NCI-H446 treated with DMSO at 0.1 percent for 48 hours (cell line): ENCODE data around the gene DHTKD1.
"Not testable (repeated sequence)": the region's sequence is repeated elsewhere in the genome, so short reads cannot be mapped to it uniquely, and the experiment has no call there.

Experiments used
- DNase-seq: peaks from one replicate; lab custom pipeline; 2025; lab: John Stamatoyannopoulos, UW

Gene DHTKD1

DNA sequence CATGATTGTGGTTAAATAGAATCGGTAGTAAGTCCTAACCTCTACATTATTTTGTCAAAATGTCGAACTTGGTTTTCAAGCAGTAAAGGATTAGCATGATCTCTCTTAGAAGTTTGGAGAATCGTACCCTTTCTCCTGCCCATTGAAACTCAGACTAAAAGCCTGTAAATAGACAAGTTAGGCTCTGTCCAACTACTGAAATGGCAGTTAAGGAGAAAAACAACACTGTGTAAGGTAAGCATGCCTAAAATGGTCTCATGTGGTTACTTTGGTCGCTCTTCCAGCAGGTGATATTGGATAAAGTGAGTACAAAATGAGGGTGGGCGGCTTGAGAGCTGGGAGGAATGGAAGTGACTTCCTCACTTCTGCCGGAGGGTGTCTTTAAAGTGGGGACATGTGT is 85.8 kb downstream of the DHTKD1 start:
- DNase-seq = no peak

- DNase-seq = no peak
Observed at GRCh38 chr10:12156367-12157123, 87.8 kb downstream of the DHTKD1 start.

GRCh38 chr10:12158111-12158510 is 89.4 kb downstream of the DHTKD1 start:
- DNase-seq = no peak

- DNase-seq = no peak
Observed at GRCh38 chr10:12160664-12161063, 91.9 kb downstream of the DHTKD1 start.

DNA sequence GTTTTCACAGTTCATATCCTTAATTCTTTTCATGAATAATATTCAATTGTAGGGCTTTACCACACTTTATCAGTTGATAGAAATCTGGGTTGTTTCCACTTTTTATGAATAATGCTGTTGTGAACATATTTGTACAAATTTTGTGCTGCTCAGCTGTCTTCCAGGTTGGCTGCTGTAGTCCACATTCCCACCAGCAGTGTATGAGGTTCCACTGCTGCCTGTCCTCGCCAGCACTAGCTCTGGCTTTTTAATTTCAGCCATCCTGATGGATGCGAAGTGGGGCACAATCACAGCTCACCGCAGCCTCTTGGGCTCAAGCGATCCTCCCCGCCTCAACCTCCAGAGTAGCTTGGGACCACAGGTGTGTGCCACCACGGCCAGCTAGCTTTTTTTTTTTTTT is 94.2 kb downstream of the DHTKD1 start:
- no peak for DNase-seq

DNA sequence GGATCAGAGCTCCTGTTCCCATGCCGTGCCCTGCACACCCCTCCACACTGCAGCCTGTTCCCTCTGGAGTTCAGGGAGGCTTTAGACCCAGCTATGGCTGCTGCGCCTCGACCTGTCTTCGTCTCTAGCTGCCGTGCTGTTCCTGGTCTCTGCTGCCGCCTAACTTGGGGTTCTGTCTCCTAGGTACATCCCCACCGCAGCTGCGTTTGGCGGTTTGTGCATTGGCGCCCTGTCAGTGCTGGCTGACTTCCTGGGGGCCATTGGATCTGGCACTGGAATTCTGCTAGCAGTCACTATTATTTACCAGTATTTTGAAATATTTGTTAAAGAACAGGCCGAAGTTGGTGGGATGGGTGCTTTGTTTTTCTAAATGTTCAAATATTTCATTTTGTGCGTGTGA is 95.3 kb downstream of the DHTKD1 start:
- no peak for DNase-seq

GRCh38 chr10:12165036-12165435 is 96.3 kb downstream of the DHTKD1 start:
- no peak for DNase-seq

GRCh38 chr10:12165999-12166775 is 97.4 kb downstream of the DHTKD1 start:
- DNase-seq = no peak

- not testable (repeated sequence) for DNase-seq
Observed at GRCh38 chr10:12171512-12171911, 102.8 kb downstream of the DHTKD1 start.
